GM18873 (cell line): ENCODE results near the gene ZSCAN21.
"Not testable (repeated sequence)": the region's sequence is repeated elsewhere in the genome, so short reads cannot be mapped to it uniquely, and the experiment has no call there.

Experiments used
- ATAC-seq: cut with Tn5 transposase; IDR thresholded peaks from one replicate; pipeline ENCODE4 v1.9.1; 2021; ENCODE audit warnings: mild to moderate bottlenecking, moderate library complexity, moderate number of reproducible peaks; ENCODE audit not compliant: unreplicated experiment, low FRiP score

The ZSCAN21 gene

GRCh38 chr7:100049441-100050291 lies at the start of gene ZSCAN21:
ZSCAN21 (plus strand) TSS chr7:100049774; CDS start chr7:100057007, 7,233 bp downstream.
- no peak for ATAC-seq

- ATAC-seq: no peak
These were observed 49.3 kb upstream of the ZSCAN21 start for GRCh38 chr7:100000239-100000638.

GRCh38 chr7:100003711-100004661 lies 45.6 kb upstream of the ZSCAN21 start:
- no peak for ATAC-seq

GRCh38 chr7:100007887-100008286 lies 41.7 kb upstream of the ZSCAN21 start:
- ATAC-seq: no peak

- ATAC-seq: no peak
These were observed 41.0 kb upstream of the ZSCAN21 start for GRCh38 chr7:100008525-100008924.

- ATAC-seq: not testable (repeated sequence)
These were observed 39.6 kb upstream of the ZSCAN21 start for GRCh38 chr7:100009952-100010351.

GRCh38 chr7:100010901-100011300 lies 38.7 kb upstream of the ZSCAN21 start:
- ATAC-seq: no peak

- ATAC-seq: no peak
These were observed 38.1 kb upstream of the ZSCAN21 start for GRCh38 chr7:100011516-100011915.

GRCh38 chr7:100012385-100013327 lies 36.9 kb upstream of the ZSCAN21 start:
- ATAC-seq: not testable (repeated sequence)

- ATAC-seq: no peak
These were observed 36.3 kb upstream of the ZSCAN21 start for GRCh38 chr7:100013328-100013676.

- peak; percentile 73 for ATAC-seq
These were observed 34.1 kb upstream of the ZSCAN21 start, which contains the start of gene ZKSCAN1 for GRCh38 chr7:100015232-100016214. ZKSCAN1 (plus strand) TSS chr7:100015596; CDS start chr7:100023507, 7,911 bp downstream.

- no peak for ATAC-seq
These were observed 33.2 kb upstream of the ZSCAN21 start for GRCh38 chr7:100016215-100016901.

- ATAC-seq: no peak
These were observed 32.3 kb upstream of the ZSCAN21 start for GRCh38 chr7:100017300-100017699.

- ATAC-seq: no peak
These were observed 31.7 kb upstream of the ZSCAN21 start for GRCh38 chr7:100017875-100018274.

GRCh38 chr7:100019908-100020307 lies 29.7 kb upstream of the ZSCAN21 start:
- no peak for ATAC-seq

- ATAC-seq: no peak
These were observed 28.3 kb upstream of the ZSCAN21 start for GRCh38 chr7:100021297-100021696.

GRCh38 chr7:100022621-100023020 lies 27.0 kb upstream of the ZSCAN21 start:
- ATAC-seq: no peak

- ATAC-seq: no peak
These were observed 26.0 kb upstream of the ZSCAN21 start for GRCh38 chr7:100023526-100023925.
